ENCODE results near the gene MARCKSL1. TPM values are rescaled to one million over a fixed set of nuclear protein-coding genes. Genes with fewer than 3 reads are reported as not detected.

The MARCKSL1 gene
- total RNA-seq, 2 donors from 2014 or later: 484 to 543 TPM

DNA sequence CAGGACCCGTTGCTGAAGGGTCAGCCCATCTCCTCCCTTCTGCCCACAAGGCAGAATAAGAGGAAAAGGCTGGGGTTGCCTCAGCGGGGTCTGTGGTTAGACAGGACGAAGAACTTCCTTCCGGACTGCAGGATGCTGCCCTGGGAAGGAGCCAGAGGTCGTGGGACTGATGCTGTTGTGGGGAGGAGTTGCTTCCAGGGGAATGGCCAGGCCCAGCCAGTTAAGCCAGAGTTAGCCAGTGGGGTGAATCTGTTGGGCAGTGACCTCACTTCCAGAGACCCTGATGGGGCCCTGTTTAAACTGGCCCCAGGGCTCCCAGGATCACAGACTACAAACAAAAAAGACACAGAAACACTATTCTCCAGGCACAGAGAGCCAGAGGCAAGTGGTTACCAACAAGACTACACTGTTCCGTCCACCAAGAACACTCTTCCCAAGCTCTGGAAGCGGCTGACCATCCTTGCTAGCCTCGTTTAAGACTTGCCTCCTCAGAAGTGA is 13.2 kb upstream of the MARCKSL1 start:
- H3K9ac ChIP-seq (ENCODE audit: extremely low read depth, low read length, poor library complexity, severe bottlenecking): no peak overlapping the region
- no peak for DNase-seq
- H3K27me3 Mint-ChIP-seq (ENCODE audit: insufficient read depth): peaks cover 39% of the 10 kb centered on the region
- H3K4me1 ChIP-seq (ENCODE audit: control insufficient read depth, insufficient read depth, low read length): peaks cover 13% of the 10 kb centered on the region
- H3K36me3 ChIP-seq (ENCODE audit: control insufficient read depth, insufficient read depth, low read length): no peaks in the 10 kb centered on the region
- H3K4me3 Mint-ChIP-seq: no peak overlapping the region
- H3K4me3 ChIP-seq (ENCODE audit: low read length): no peak overlapping the region
- H3K36me3 Mint-ChIP-seq (ENCODE audit: low read depth): no peaks in the 10 kb centered on the region
- peaks cover 13% of the 10 kb centered on the region for H3K9me3 Mint-ChIP-seq
- H3K9me3 ChIP-seq (ENCODE audit: control insufficient read depth, low read length): peaks cover 5% of the 10 kb centered on the region
- TF ChIP-seq, protein P1, sequence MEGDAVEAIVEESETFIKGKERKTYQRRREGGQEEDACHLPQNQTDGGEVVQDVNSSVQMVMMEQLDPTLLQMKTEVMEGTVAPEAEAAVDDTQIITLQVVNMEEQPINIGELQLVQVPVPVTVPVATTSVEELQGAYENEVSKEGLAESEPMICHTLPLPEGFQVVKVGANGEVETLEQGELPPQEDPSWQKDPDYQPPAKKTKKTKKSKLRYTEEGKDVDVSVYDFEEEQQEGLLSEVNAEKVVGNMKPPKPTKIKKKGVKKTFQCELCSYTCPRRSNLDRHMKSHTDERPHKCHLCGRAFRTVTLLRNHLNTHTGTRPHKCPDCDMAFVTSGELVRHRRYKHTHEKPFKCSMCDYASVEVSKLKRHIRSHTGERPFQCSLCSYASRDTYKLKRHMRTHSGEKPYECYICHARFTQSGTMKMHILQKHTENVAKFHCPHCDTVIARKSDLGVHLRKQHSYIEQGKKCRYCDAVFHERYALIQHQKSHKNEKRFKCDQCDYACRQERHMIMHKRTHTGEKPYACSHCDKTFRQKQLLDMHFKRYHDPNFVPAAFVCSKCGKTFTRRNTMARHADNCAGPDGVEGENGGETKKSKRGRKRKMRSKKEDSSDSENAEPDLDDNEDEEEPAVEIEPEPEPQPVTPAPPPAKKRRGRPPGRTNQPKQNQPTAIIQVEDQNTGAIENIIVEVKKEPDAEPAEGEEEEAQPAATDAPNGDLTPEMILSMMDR (conservative IDR thresholded peaks at IDR 0.05): no peak
- 83 to 84% methylated on average over 5 to 8 of the region's 8 CpGs for WGBS, 2 experiments (ENCODE audit: insufficient coverage in 1 of 2, insufficient read length in 1 of 2)
- H3K4me1 Mint-ChIP-seq: peaks cover 21% of the 10 kb centered on the region
- H3K27ac ChIP-seq (ENCODE audit: low read depth, low read length): no peak overlapping the region
- no peaks in the 10 kb centered on the region for H3K27me3 ChIP-seq (ENCODE audit: control insufficient read depth, insufficient read depth, low read length, poor library complexity, severe bottlenecking)
- H3K27ac Mint-ChIP-seq: no peak overlapping the region

DNA sequence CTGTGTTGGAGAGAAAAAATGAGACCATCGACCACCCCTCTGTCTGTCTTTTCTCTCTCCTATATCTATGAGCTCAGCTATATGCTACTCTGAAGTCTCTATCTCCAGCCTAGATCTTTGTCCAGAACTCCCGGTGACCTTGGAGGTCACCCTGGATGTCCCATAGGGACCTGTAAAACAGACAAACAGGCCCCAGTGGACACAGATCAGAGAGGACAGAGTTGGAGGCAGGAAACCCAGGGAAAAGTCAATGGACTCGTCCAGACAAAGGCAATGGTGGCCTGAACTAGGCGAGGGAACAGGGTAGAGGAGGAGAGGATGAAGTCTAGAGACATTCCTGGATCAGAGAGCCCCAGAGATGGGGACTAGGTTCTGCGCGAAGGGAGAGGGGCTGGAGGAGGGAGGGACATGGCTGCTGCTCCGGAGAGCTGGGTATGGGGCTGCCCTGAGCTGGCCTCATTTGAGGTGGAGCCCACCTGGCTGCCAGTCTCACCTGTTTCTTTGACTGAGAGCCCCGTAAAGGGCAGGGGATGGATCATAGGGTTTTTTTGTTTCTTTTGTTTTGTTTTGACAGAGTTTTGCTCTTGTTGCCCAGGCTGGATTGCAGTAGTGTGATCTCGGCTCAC is 10.6 kb upstream of the MARCKSL1 start:
- TF ChIP-seq, protein P1 (conservative IDR thresholded peaks at IDR 0.05): no peak
- no peak overlapping the region for H3K4me3 Mint-ChIP-seq
- no peaks in the 10 kb centered on the region for H3K36me3 Mint-ChIP-seq (ENCODE audit: low read depth)
- no peaks in the 10 kb centered on the region for H3K4me1 ChIP-seq (ENCODE audit: control insufficient read depth, insufficient read depth, low read length)
- no peak overlapping the region for H3K27ac Mint-ChIP-seq
- H3K27me3 ChIP-seq (ENCODE audit: control insufficient read depth, insufficient read depth, low read length, poor library complexity, severe bottlenecking): no peaks in the 10 kb centered on the region
- H3K9me3 Mint-ChIP-seq: peaks cover 13% of the 10 kb centered on the region
- 86 to 94% methylated on average over 4 to 9 of the region's 9 CpGs for WGBS, 2 experiments (ENCODE audit: insufficient coverage in 1 of 2, insufficient read length in 1 of 2)
- DNase-seq: no peak
- H3K9ac ChIP-seq (ENCODE audit: extremely low read depth, low read length, poor library complexity, severe bottlenecking): no peak overlapping the region
- no peak overlapping the region for H3K4me3 ChIP-seq (ENCODE audit: low read length)
- H3K4me1 Mint-ChIP-seq: peaks cover 3% of the 10 kb centered on the region
- peaks cover 39% of the 10 kb centered on the region for H3K27me3 Mint-ChIP-seq (ENCODE audit: insufficient read depth)
- no peaks in the 10 kb centered on the region for H3K36me3 ChIP-seq (ENCODE audit: control insufficient read depth, insufficient read depth, low read length)
- H3K9me3 ChIP-seq (ENCODE audit: control insufficient read depth, low read length): peaks cover 5% of the 10 kb centered on the region
- no peak overlapping the region for H3K27ac ChIP-seq (ENCODE audit: low read depth, low read length)

DNA sequence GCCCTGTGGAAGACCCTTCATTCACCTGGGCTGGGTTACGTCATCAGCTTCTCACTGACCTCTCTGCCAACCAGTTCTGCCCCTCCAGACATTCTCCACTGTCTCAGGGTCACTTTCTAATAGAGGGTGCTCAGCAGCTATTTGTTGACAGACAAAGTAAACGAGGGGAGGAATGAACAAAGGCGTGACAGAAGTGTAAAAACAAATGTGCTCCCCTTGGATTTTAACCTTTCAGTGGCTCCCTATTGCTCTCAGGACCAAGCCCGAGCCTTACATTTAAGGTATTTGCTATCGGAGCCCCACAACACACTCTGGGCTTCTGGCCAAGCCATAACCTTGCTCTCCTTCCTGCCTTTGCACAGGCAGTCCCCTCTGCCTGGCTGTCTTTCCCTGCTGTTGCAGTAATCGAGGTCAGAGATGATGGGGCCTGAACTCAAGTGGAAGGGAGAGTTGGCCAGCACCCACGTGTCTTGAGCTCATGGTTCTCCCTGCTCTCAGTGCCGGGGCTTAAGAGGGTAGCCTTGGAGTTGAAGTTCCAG is 9.3 kb upstream of the MARCKSL1 start:
- H3K4me1 Mint-ChIP-seq: peaks cover 3% of the 10 kb centered on the region
- Histone ChIP-seq H3K4me3 (ENCODE audit: low read length) (no peak overlapping the region), H3K9ac (ENCODE audit: extremely low read depth, low read length, poor library complexity, severe bottlenecking) (no peak overlapping the region), H3K4me1 (ENCODE audit: control insufficient read depth, insufficient read depth, low read length) (no peaks in the 10 kb centered on the region), H3K27me3 (ENCODE audit: control insufficient read depth, insufficient read depth, low read length, poor library complexity, severe bottlenecking) (no peaks in the 10 kb centered on the region), H3K27ac (ENCODE audit: low read depth, low read length) (no peak overlapping the region), H3K9me3 (ENCODE audit: control insufficient read depth, low read length) (peaks cover 5% of the 10 kb centered on the region), H3K36me3 (ENCODE audit: control insufficient read depth, insufficient read depth, low read length) (no peaks in the 10 kb centered on the region)
- no peak overlapping the region for H3K27ac Mint-ChIP-seq
- peaks cover 31% of the 10 kb centered on the region for H3K27me3 Mint-ChIP-seq (ENCODE audit: insufficient read depth)
- TF ChIP-seq, protein P1 (conservative IDR thresholded peaks at IDR 0.05): no peak
- no peak for DNase-seq
- no peak overlapping the region for H3K4me3 Mint-ChIP-seq
- 85 to 90% methylated on average over 8 of the region's 8 CpGs for WGBS, 2 experiments (ENCODE audit: insufficient coverage in 1 of 2, insufficient read length in 1 of 2)
- H3K36me3 Mint-ChIP-seq (ENCODE audit: low read depth): no peaks in the 10 kb centered on the region
- H3K9me3 Mint-ChIP-seq: peaks cover 5% of the 10 kb centered on the region

All from endodermal cell (in vitro differentiated cells).